D721Med (cell line): ENCODE measurements around the gene ATP13A5.

Experiments
- DNase-seq: peaks from one replicate; pipeline ENCODE4 v3.0.0; 2011; ENCODE audit warnings: low spot score; ENCODE audit not compliant: insufficient read length
- FAIRE-seq: peaks from 2 replicates; lab custom pipeline; 2011; peaks lifted over from hg19 to GRCh38; lab: Jason Lieb, UNC
- TF ChIP-seq, protein P1 (sequence below): IDR thresholded peaks from 2 replicates; pipeline ENCODE4 v1.5.1; 2012; ENCODE audit warnings: mild to moderate bottlenecking, control low read depth; ENCODE audit not compliant: insufficient read depth; ENCODE audit errors: missing control alignments

ATP13A5 gene

GRCh38 chr3:193396451-193397244, 18.1 kb upstream of the ATP13A5 start:
- TF ChIP-seq, protein P1, sequence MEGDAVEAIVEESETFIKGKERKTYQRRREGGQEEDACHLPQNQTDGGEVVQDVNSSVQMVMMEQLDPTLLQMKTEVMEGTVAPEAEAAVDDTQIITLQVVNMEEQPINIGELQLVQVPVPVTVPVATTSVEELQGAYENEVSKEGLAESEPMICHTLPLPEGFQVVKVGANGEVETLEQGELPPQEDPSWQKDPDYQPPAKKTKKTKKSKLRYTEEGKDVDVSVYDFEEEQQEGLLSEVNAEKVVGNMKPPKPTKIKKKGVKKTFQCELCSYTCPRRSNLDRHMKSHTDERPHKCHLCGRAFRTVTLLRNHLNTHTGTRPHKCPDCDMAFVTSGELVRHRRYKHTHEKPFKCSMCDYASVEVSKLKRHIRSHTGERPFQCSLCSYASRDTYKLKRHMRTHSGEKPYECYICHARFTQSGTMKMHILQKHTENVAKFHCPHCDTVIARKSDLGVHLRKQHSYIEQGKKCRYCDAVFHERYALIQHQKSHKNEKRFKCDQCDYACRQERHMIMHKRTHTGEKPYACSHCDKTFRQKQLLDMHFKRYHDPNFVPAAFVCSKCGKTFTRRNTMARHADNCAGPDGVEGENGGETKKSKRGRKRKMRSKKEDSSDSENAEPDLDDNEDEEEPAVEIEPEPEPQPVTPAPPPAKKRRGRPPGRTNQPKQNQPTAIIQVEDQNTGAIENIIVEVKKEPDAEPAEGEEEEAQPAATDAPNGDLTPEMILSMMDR = no peak
- FAIRE-seq = no peak
- no peak for DNase-seq

- DNase-seq = no peak
- TF ChIP-seq, protein P1 = no peak
- no peak for FAIRE-seq
Measured at GRCh38 chr3:193391902-193392301, 13.3 kb upstream of the ATP13A5 start.

- TF ChIP-seq, protein P1 = no peak
- DNase-seq = no peak
- FAIRE-seq = no peak
Measured at GRCh38 chr3:193389335-193389734, 10.8 kb upstream of the ATP13A5 start.

DNA sequence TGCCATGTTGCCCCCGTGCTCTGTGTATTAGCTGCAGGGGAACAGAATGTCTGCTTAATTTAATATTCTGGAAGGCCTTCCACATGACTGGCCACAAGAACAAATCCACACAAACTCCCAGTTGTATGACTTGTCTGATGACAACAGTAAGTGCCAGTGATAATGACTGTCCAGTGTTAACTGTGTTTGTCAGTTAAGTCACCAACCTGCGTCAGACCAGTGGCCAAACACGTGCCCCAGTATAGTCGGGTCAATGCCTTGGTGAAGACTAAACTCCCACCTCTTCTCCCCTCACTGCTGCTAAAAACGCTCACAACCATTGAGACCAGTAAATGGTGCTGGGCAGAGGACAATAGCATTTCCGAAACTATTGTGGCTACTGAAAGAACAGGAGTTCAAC, 9.8 kb upstream of the ATP13A5 start:
- TF ChIP-seq, protein P1 = no peak
- no peak for DNase-seq
- FAIRE-seq = no peak

DNA sequence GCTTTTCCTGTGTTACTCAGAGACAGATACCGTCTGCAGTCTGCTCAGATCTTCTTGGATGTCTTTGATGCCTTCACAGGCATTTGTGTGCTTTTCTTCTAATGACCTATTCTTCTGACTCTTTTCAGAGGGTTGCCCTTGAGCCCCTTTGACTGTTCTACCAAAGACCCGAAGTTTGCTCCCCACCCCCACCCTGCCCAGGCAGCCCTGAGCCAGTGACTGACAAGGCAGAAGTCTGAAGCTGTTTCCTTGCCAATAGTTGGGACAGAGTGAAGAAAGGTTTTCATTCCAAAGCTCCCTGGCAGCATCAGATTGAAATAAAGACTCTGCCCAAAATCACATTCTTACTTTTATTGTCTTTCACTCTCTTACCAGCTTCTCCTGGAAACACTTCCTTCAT, 9.0 kb upstream of the ATP13A5 start:
- no peak for FAIRE-seq
- no peak for DNase-seq
- TF ChIP-seq, protein P1 = no peak

DNA sequence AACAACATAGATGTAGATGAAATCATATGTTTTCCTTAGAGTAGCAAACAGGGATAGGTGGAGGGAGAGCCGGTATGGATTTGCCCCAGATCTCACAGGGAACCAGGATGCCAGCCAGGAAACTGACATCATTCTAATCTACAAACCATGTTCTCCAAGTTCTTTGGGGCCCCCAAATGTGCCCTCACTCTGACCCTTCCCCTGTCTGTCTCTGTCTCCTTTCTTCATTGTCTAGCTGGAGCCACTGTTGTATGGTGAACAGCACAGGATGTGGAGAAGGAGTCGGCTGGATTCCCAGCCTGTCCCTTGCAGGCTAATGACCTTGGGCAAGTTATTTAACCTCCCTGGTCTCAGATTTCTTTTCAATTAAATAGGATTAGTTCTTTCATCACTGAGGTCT, 962 bp downstream of the ATP13A5 start:
- TF ChIP-seq, protein P1 = no peak
- FAIRE-seq (no peak), DNase-seq (no peak)

- TF ChIP-seq, protein P1 = no peak
- DNase-seq (no peak), FAIRE-seq (no peak)
Measured at GRCh38 chr3:193375614-193376013, 2.9 kb downstream of the ATP13A5 start.
